ENCODE results near the gene BAHD1. TPM values are rescaled to one million over a fixed set of nuclear protein-coding genes. Genes with fewer than 3 reads are reported as not detected.
"Not testable (repeated sequence)": the region's sequence is repeated elsewhere in the genome, so short reads cannot be mapped to it uniquely, and the experiment has no call there.

Gene BAHD1
- total and polyA plus RNA-seq, 2 donors (not counting 1 experiment from before 2014, with no cell fraction given): 3.3 to 5.6 TPM

GRCh38 chr15:40450047-40450446 lies 9.3 kb downstream of the BAHD1 start:
- peaks cover 13% of the 10 kb centered on the region for H3K4me1 ChIP-seq (ENCODE audit: control insufficient read depth, extremely low read depth, insufficient read depth, low read length)
- no peaks in the 10 kb centered on the region for H3K27me3 ChIP-seq (ENCODE audit: control insufficient read depth, insufficient read depth, low read length)
- no peak overlapping the region for H2AFZ ChIP-seq (ENCODE audit: low read length)
- H3K9me3 ChIP-seq (ENCODE audit: control insufficient read depth, insufficient read depth, low read depth, low read length): no peaks in the 10 kb centered on the region
- H4K20me1 ChIP-seq (ENCODE audit: control insufficient read depth, extremely low read depth, insufficient read depth, low read length): no peaks in the 10 kb centered on the region
- H3K79me2 ChIP-seq (ENCODE audit: control insufficient read depth, insufficient read depth, low read length): peaks cover 4% of the 10 kb centered on the region
- H3K4me3 ChIP-seq (replicated peaks in 1 of 4; ENCODE audit: control extremely low read depth in 1 of 4, insufficient read depth in 1 of 4, low read depth in 3 of 4, low read length in 4 of 4): no peak overlapping the region
- no peak overlapping the region for H3K4me2 ChIP-seq (ENCODE audit: extremely low read depth, insufficient read depth, low read length)
- H3K36me3 ChIP-seq (ENCODE audit: control insufficient read depth, insufficient read depth, low read length): no peaks in the 10 kb centered on the region
- H3K9ac ChIP-seq (ENCODE audit: insufficient read depth, low read length): no peak overlapping the region
- DNase-seq (ENCODE audit: low read depth in 2 of 2): no peak
- TF ChIP-seq, protein P1, sequence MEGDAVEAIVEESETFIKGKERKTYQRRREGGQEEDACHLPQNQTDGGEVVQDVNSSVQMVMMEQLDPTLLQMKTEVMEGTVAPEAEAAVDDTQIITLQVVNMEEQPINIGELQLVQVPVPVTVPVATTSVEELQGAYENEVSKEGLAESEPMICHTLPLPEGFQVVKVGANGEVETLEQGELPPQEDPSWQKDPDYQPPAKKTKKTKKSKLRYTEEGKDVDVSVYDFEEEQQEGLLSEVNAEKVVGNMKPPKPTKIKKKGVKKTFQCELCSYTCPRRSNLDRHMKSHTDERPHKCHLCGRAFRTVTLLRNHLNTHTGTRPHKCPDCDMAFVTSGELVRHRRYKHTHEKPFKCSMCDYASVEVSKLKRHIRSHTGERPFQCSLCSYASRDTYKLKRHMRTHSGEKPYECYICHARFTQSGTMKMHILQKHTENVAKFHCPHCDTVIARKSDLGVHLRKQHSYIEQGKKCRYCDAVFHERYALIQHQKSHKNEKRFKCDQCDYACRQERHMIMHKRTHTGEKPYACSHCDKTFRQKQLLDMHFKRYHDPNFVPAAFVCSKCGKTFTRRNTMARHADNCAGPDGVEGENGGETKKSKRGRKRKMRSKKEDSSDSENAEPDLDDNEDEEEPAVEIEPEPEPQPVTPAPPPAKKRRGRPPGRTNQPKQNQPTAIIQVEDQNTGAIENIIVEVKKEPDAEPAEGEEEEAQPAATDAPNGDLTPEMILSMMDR (conservative IDR thresholded peaks at IDR 0.05 in 1 of 2, IDR thresholded peaks at IDR 0.05 in 1 of 2; ENCODE audit: low read depth in 1 of 2, low read length in 2 of 2): no peak
- no peak for TF ChIP-seq EZH2 (IDR thresholded peaks at IDR 0.05; ENCODE audit: low read length, missing control alignments)
- no peak overlapping the region for H3K27ac ChIP-seq (ENCODE audit: insufficient read depth, low read length)

- no peak overlapping the region for H3K27ac ChIP-seq (ENCODE audit: insufficient read depth, low read length)
- no peak overlapping the region for H3K9ac ChIP-seq (ENCODE audit: insufficient read depth, low read length)
- H3K4me2 ChIP-seq (ENCODE audit: extremely low read depth, insufficient read depth, low read length): no peak overlapping the region
- no peaks in the 10 kb centered on the region for H3K9me3 ChIP-seq (ENCODE audit: control insufficient read depth, insufficient read depth, low read depth, low read length)
- DNase-seq (ENCODE audit: low read depth in 2 of 2): no peak
- H3K36me3 ChIP-seq (ENCODE audit: control insufficient read depth, insufficient read depth, low read length): no peaks in the 10 kb centered on the region
- H3K4me1 ChIP-seq (ENCODE audit: control insufficient read depth, extremely low read depth, insufficient read depth, low read length): peaks cover 14% of the 10 kb centered on the region
- TF ChIP-seq, protein P1 (conservative IDR thresholded peaks at IDR 0.05 in 1 of 2, IDR thresholded peaks at IDR 0.05 in 1 of 2; ENCODE audit: low read depth in 1 of 2, low read length in 2 of 2): no peak
- no peak for TF ChIP-seq EZH2 (IDR thresholded peaks at IDR 0.05; ENCODE audit: low read length, missing control alignments)
- no peaks in the 10 kb centered on the region for H4K20me1 ChIP-seq (ENCODE audit: control insufficient read depth, extremely low read depth, insufficient read depth, low read length)
- H2AFZ ChIP-seq (ENCODE audit: low read length): no peak overlapping the region
- no peak overlapping the region for H3K4me3 ChIP-seq (replicated peaks in 1 of 4; ENCODE audit: control extremely low read depth in 1 of 4, insufficient read depth in 1 of 4, low read depth in 3 of 4, low read length in 4 of 4)
- H3K27me3 ChIP-seq (ENCODE audit: control insufficient read depth, insufficient read depth, low read length): no peaks in the 10 kb centered on the region
- peaks cover 7% of the 10 kb centered on the region for H3K79me2 ChIP-seq (ENCODE audit: control insufficient read depth, insufficient read depth, low read length)
These were observed 10.9 kb downstream of the BAHD1 start for GRCh38 chr15:40451527-40452158.

DNA sequence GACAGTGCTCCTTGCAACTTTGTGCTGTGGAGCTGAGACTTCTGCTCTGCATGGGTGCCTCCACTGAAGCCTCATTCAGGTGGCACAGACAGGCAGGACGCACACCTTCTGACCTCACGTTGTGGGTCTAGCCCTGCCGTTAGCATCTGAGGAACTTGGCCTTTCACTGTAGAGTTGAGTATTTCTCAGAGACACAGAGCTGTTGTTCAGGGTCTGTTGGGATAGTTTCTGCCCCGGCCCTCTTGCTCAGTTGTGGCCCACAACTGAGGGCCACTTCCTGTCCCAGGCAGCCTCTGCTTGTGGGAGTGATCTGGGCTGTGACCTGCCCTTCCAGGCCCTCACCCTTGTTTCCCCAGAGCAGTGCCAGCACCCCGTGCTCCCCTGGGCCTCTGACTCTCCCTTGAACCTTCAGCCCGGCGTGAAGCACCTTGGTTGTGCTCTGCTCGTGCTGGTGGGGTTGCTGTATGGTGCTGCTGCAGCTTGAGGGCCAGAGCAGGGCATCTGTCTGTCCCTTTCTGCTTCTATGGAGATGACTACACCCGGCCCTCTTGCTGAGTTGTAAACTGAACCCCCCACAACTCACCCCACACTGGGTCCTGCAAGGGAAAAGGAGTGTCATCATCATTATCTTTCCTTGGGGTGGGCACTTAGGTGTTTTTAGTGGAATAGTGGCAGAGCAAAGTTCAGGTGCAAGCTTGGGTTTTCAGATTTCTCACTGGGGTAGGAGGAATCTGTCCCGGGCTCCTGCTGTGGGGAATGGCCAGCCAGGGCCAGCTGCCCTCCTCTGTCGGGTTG lies 11.7 kb downstream of the BAHD1 start:
- no peak for DNase-seq (ENCODE audit: low read depth in 2 of 2)
- H3K79me2 ChIP-seq (ENCODE audit: control insufficient read depth, insufficient read depth, low read length): peaks cover 7% of the 10 kb centered on the region

GRCh38 chr15:40453941-40454340 lies 13.2 kb downstream of the BAHD1 start:
- H2AFZ ChIP-seq (ENCODE audit: low read length); H3K9me3 ChIP-seq (ENCODE audit: control insufficient read depth, insufficient read depth, low read depth, low read length); H3K27me3 ChIP-seq (ENCODE audit: control insufficient read depth, insufficient read depth, low read length); DNase-seq (ENCODE audit: low read depth in 2 of 2); H3K4me3 ChIP-seq (replicated peaks in 1 of 4; ENCODE audit: control extremely low read depth in 1 of 4, insufficient read depth in 1 of 4, low read depth in 3 of 4, low read length in 4 of 4); H3K79me2 ChIP-seq (ENCODE audit: control insufficient read depth, insufficient read depth, low read length); H3K36me3 ChIP-seq (ENCODE audit: control insufficient read depth, insufficient read depth, low read length); H3K9ac ChIP-seq (ENCODE audit: insufficient read depth, low read length); H3K27ac ChIP-seq (ENCODE audit: insufficient read depth, low read length); H3K4me2 ChIP-seq (ENCODE audit: extremely low read depth, insufficient read depth, low read length); H4K20me1 ChIP-seq (ENCODE audit: control insufficient read depth, extremely low read depth, insufficient read depth, low read length): not testable (repeated sequence)
- peaks cover 14% of the 10 kb centered on the region for H3K4me1 ChIP-seq (ENCODE audit: control insufficient read depth, extremely low read depth, insufficient read depth, low read length)

More for the DNA sequence above, 11.7 kb downstream of the BAHD1 start:
- TF ChIP-seq EZH2 (IDR thresholded peaks at IDR 0.05; ENCODE audit: low read length, missing control alignments): no peak
- TF ChIP-seq, protein P1 (conservative IDR thresholded peaks at IDR 0.05 in 1 of 2, IDR thresholded peaks at IDR 0.05 in 1 of 2; ENCODE audit: low read depth in 1 of 2, low read length in 2 of 2): no peak
- peaks cover 14% of the 10 kb centered on the region for H3K4me1 ChIP-seq (ENCODE audit: control insufficient read depth, extremely low read depth, insufficient read depth, low read length)
- H3K27me3 ChIP-seq (ENCODE audit: control insufficient read depth, insufficient read depth, low read length): no peaks in the 10 kb centered on the region
- H3K36me3 ChIP-seq (ENCODE audit: control insufficient read depth, insufficient read depth, low read length): no peaks in the 10 kb centered on the region
- H3K9me3 ChIP-seq (ENCODE audit: control insufficient read depth, insufficient read depth, low read depth, low read length): no peaks in the 10 kb centered on the region
- H3K4me3 ChIP-seq (replicated peaks in 1 of 4; ENCODE audit: control extremely low read depth in 1 of 4, insufficient read depth in 1 of 4, low read depth in 3 of 4, low read length in 4 of 4): no peak overlapping the region
- H3K27ac ChIP-seq (ENCODE audit: insufficient read depth, low read length): no peak overlapping the region
- H3K4me2 ChIP-seq (ENCODE audit: extremely low read depth, insufficient read depth, low read length): no peak overlapping the region
- H4K20me1 ChIP-seq (ENCODE audit: control insufficient read depth, extremely low read depth, insufficient read depth, low read length): no peaks in the 10 kb centered on the region
- no peak overlapping the region for H3K9ac ChIP-seq (ENCODE audit: insufficient read depth, low read length)
- no peak overlapping the region for H2AFZ ChIP-seq (ENCODE audit: low read length)

Data from fibroblast of lung (primary cell).